ENCODE results near the gene TTLL7. TPM values are rescaled to one million over a fixed set of nuclear protein-coding genes. Genes with fewer than 3 reads are reported as not detected.

Gene TTLL7
- total RNA-seq, 2 experiments from 2014 or later, result not detected

GRCh38 chr1:83960669-83961277 lies 38.2 kb downstream of the TTLL7 start:
- no peaks in the 10 kb centered on the region for H3K4me1 ChIP-seq (ENCODE audit: insufficient read depth, low read length)
- H3K4me3 ChIP-seq (ENCODE audit: low read length), result no peak overlapping the region
- no peaks in the 10 kb centered on the region for H3K36me3 ChIP-seq (ENCODE audit: insufficient read depth, low read length)
- TF ChIP-seq, protein P1, sequence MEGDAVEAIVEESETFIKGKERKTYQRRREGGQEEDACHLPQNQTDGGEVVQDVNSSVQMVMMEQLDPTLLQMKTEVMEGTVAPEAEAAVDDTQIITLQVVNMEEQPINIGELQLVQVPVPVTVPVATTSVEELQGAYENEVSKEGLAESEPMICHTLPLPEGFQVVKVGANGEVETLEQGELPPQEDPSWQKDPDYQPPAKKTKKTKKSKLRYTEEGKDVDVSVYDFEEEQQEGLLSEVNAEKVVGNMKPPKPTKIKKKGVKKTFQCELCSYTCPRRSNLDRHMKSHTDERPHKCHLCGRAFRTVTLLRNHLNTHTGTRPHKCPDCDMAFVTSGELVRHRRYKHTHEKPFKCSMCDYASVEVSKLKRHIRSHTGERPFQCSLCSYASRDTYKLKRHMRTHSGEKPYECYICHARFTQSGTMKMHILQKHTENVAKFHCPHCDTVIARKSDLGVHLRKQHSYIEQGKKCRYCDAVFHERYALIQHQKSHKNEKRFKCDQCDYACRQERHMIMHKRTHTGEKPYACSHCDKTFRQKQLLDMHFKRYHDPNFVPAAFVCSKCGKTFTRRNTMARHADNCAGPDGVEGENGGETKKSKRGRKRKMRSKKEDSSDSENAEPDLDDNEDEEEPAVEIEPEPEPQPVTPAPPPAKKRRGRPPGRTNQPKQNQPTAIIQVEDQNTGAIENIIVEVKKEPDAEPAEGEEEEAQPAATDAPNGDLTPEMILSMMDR (IDR thresholded peaks at IDR 0.05), result no peak
- POLR2A ChIA-PET, result no interaction called here
- Mint-ChIP-seq H3K9me3 (no peaks in the 10 kb centered on the region), H3K4me1 (ENCODE audit: low read depth) (no peaks in the 10 kb centered on the region), H3K27ac (no peak overlapping the region), H3K4me3 (no peak overlapping the region), H3K27me3 (peaks cover 3% of the 10 kb centered on the region), H3K36me3 (ENCODE audit: low read depth) (no peaks in the 10 kb centered on the region)
- intact Hi-C loops (cut with DNase I, micrococcal nuclease), result no loop called here
- DNase-seq, result no peak
- ATAC-seq (ENCODE audit: poor library complexity), result no peak
- H3K27me3 ChIP-seq (ENCODE audit: control insufficient read depth in 1 of 2, insufficient read depth in 2 of 2, low read length in 2 of 2), result peaks cover 0 to 6% of the 10 kb centered on the region in 2 experiments
- H3K27ac ChIP-seq (ENCODE audit: low read depth in 1 of 2, low read length in 2 of 2), result no peak overlapping the region
- CTCF ChIA-PET, result no interaction called here
- H3K9me3 ChIP-seq (ENCODE audit: control insufficient read depth in 1 of 2, insufficient read depth in 1 of 2, low read length in 2 of 2), result no peaks in the 10 kb centered on the region

GRCh38 chr1:83959824-83960498 lies 39.0 kb downstream of the TTLL7 start:
- intact Hi-C loops (cut with DNase I, micrococcal nuclease), result no loop called here
- no peaks in the 10 kb centered on the region for H3K9me3 Mint-ChIP-seq
- no peak for ATAC-seq (ENCODE audit: poor library complexity)

GRCh38 chr1:83958704-83959103 lies 40.2 kb downstream of the TTLL7 start:
- POLR2A ChIA-PET, result interaction anchor here (0.6 kb wide), 1 partner anchor 22 kb away, joined by 3 read pairs; no protein-coding TSS in a partner anchor

More at GRCh38 chr1:83959824-83960498, 39.0 kb downstream of the TTLL7 start:
- Mint-ChIP-seq H3K27ac (no peak overlapping the region), H3K4me1 (ENCODE audit: low read depth) (no peaks in the 10 kb centered on the region), H3K27me3 (peaks cover 3% of the 10 kb centered on the region), H3K36me3 (ENCODE audit: low read depth) (no peaks in the 10 kb centered on the region), H3K4me3 (no peak overlapping the region)
- Histone ChIP-seq H3K4me1 (ENCODE audit: insufficient read depth, low read length) (no peaks in the 10 kb centered on the region), H3K9me3 (ENCODE audit: control insufficient read depth in 1 of 2, insufficient read depth in 1 of 2, low read length in 2 of 2) (no peaks in the 10 kb centered on the region), H3K27ac (ENCODE audit: low read depth in 1 of 2, low read length in 2 of 2) (no peak overlapping the region), H3K36me3 (ENCODE audit: insufficient read depth, low read length) (no peaks in the 10 kb centered on the region), H3K27me3 (ENCODE audit: control insufficient read depth in 1 of 2, insufficient read depth in 2 of 2, low read length in 2 of 2) (peaks cover 0 to 6% of the 10 kb centered on the region in 2 experiments), H3K4me3 (ENCODE audit: low read length) (no peak overlapping the region)
- TF ChIP-seq, protein P1 (IDR thresholded peaks at IDR 0.05), result no peak
- POLR2A ChIA-PET, result no interaction called here
- no peak for DNase-seq
- CTCF ChIA-PET, result no interaction called here

More at GRCh38 chr1:83958704-83959103, 40.2 kb downstream of the TTLL7 start:
- Mint-ChIP-seq H3K27ac (no peak overlapping the region), H3K4me3 (no peak overlapping the region), H3K4me1 (ENCODE audit: low read depth) (no peaks in the 10 kb centered on the region), H3K9me3 (no peaks in the 10 kb centered on the region), H3K27me3 (no peaks in the 10 kb centered on the region), H3K36me3 (ENCODE audit: low read depth) (no peaks in the 10 kb centered on the region)
- ATAC-seq (ENCODE audit: poor library complexity) (no peak), DNase-seq (no peak)
- H3K9me3 ChIP-seq (ENCODE audit: control insufficient read depth in 1 of 2, insufficient read depth in 1 of 2, low read length in 2 of 2), result no peaks in the 10 kb centered on the region
- peaks cover 0 to under 1% of the 10 kb centered on the region in 2 experiments for H3K27me3 ChIP-seq (ENCODE audit: control insufficient read depth in 1 of 2, insufficient read depth in 2 of 2, low read length in 2 of 2)
- H3K27ac ChIP-seq (ENCODE audit: low read depth in 1 of 2, low read length in 2 of 2), result no peak overlapping the region
- CTCF ChIA-PET, result no interaction called here
- H3K36me3 ChIP-seq (ENCODE audit: insufficient read depth, low read length), result no peaks in the 10 kb centered on the region
- intact Hi-C loops (cut with DNase I, micrococcal nuclease), result no loop called here
- no peaks in the 10 kb centered on the region for H3K4me1 ChIP-seq (ENCODE audit: insufficient read depth, low read length)
- no peak overlapping the region for H3K4me3 ChIP-seq (ENCODE audit: low read length)
- TF ChIP-seq, protein P1 (IDR thresholded peaks at IDR 0.05), result no peak

All from CD4-positive, alpha-beta T cell (primary cell).